AG08396 (cell line): ENCODE measurements around the gene SSU72.

Experiments used
- DNase-seq: peaks from one replicate; pipeline ENCODE4 v3.0.0; 2012; ENCODE audit warnings: low spot score, mixed read lengths

Gene SSU72

DNA sequence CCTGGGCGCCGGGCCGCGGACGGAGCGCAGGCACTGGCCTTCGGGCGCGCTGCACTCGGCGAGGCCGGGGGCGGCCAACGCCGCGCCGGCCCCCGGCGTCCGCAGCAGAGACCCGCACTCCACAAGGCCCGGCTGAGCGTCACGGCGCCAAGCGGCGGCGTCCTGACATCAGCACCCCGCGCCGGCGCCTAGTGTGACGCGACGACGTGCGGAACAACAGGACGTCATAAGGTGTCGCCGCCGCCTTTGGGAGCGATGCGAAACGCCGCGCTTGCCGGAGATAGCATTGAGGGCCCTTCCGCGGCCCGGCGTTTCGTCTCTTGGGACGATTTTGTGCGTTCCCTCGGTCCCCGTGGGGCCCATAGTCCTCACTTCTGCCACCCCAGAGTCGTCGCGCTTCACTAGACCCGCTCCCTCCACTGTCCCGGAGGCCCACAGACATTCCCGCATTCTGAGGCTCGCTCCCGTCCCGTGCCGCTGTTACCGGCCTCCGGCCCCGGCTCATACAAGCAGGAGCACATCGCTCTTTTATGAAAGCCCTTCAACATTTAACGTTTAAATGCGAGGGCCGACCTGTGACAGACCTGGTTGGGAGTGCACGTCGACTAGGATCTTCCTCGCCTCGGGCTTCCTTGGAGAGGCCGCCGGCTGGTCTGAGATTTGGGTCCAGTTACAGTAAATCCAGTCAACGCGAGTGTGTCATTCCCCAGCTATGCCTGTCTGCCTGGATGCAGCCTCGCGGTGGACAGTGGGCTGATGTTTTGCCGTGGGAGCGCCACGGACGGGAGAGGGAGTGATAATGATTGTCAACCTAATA lies at the start of gene SSU72:
Gene SSU72 (minus strand): TSS at position 143 of the 817 bp plus-strand sequence. CDS start 306 bp downstream, outside the sequence.
- DNase-seq, result peak; percentile 97

- no peak for DNase-seq
Observed at GRCh38 chr1:1623631-1624442, 49.2 kb upstream of the SSU72 start.

- no peak for DNase-seq
Observed at GRCh38 chr1:1623181-1623630, 48.5 kb upstream of the SSU72 start.

GRCh38 chr1:1622788-1623094 lies 48.1 kb upstream of the SSU72 start:
- DNase-seq, result no peak

GRCh38 chr1:1622010-1622787 lies 47.5 kb upstream of the SSU72 start:
- DNase-seq, result no peak

GRCh38 chr1:1621173-1622009 lies 46.7 kb upstream of the SSU72 start:
- DNase-seq, result no peak

DNA sequence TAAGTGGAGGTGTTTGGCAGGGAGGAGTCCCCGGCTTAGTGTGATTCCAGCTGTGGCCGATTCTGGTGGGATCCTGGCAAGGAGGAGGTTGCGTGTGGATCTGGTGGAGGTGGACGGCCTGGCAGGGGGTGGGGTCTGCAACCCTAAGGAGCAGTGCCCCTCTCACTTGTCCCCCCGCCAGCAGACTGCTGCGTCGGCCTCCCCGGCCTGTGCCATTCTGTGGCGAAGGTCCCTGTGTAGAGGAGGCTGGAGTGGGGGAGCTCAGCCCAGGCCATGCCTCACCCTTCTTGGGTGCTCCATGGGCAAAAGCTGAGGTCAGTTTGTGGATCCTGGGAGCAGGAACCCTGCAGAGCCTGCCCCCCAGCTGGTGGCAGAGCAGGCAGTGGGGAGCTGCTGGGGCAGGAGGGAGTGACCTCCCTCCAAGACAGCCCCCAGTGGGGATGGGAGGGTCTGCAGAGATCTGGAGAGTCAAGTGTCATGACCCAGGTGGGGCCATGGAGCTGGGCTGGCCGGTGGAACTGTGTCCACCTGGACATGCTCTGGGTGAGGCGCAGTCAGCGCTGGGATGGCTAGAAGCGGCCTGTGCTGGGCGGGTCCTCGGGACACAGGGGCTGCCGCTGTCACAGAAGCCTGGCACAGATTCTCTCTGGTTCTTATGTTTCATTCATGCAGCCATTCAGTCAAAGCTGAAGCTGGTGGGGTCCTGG lies 45.9 kb upstream of the SSU72 start:
- DNase-seq, result no peak

GRCh38 chr1:1619917-1620361 lies 45.3 kb upstream of the SSU72 start:
- no peak for DNase-seq

GRCh38 chr1:1618396-1619068 lies 43.9 kb upstream of the SSU72 start:
- DNase-seq, result no peak

DNA sequence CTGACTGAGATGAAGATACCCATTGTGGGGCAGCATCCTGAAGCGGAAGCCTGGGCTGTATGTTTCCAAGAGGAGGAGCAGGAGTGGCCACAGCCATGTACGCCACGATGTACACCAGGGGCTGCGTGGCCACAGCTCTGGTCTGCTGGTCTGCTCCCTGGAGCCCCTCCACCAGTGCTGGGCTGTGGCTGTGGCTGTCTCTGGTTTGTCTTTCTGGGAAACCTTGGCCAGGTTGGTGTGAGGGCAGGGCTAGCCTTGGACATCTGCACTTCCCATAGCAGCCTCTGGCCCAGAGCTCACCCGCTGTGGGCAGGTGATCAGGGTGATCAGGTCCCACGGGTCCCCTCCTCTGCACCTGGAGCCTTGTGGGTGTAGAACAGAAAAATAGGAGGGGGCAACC lies 43.3 kb upstream of the SSU72 start:
- DNase-seq, result no peak

DNA sequence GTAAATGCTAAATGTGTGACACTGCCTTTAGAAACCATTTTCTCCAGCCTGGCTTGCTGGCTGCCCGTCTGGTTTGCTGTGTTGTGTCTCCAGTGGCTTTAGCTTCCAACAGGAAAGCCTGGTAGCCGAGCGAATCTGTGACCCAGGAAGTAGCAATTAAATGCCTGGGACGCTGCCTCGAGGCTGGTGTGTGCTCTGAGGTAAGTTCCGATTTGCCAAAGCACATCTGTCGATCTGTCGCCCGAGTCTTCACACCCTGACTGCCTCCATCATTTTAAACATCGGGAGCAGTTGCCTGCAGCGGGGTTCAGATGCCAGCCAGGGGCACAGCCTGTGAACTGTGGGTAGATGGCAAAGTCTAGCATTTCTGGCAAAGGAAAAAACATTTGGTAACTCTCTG lies 42.9 kb upstream of the SSU72 start:
- no peak for DNase-seq

- DNase-seq, result no peak
Observed at GRCh38 chr1:1616838-1617237, 42.2 kb upstream of the SSU72 start.

- DNase-seq, result peak; percentile 87
Observed at GRCh38 chr1:1616045-1616790, 41.6 kb upstream of the SSU72 start.

DNA sequence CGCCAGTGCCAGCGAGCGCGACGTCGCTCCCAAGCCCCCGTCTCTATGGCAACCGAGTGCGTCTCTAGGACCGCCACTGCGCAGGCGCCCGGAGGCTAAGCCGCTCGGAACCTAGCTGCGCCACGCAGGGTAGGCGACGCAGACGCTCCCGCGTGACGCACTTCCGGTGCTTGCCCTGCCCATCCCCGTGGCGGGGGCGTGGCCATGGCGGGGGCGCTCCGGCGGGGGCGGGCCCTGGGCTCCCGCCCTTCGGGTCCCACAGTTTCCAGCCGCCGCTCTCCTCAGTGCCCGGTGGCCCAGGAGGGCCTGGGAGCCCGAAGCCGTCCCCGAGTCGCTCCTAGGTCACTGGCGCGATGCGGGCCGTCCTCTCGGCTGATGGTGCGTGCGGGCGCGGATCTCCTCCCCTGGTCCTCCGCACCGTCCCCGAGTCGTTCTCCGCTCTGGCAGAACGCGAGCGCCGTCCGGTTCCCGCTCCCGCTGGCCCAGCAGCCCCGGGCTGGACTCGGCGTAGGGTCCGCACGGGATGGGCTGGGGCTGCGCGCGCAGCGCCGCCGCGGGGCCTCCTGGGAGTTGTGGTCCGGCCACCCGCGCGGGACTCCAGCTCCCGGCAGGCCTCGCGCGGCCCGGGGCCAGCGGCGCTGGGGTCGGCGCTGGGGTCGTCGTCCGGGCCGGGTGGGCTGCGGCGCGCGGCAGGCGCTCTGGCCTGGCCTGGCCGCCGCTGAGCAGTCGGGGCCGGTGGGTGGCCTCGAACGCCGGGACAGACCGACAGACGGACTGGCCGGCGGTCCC lies 40.8 kb upstream of the SSU72 start, which contains the start of gene MIB2:
Gene MIB2 (plus strand): TSS at position 245 of the 789 bp plus-strand sequence. CDS start 7,953 bp downstream, outside the sequence.
- DNase-seq, result peak; percentile 100

- no peak for DNase-seq
Observed at GRCh38 chr1:1614954-1615255, 40.2 kb upstream of the SSU72 start.

GRCh38 chr1:1614204-1614953 lies 39.7 kb upstream of the SSU72 start:
- DNase-seq, result peak; percentile 65

GRCh38 chr1:1613509-1614082 lies 38.9 kb upstream of the SSU72 start:
- DNase-seq, result no peak

DNA sequence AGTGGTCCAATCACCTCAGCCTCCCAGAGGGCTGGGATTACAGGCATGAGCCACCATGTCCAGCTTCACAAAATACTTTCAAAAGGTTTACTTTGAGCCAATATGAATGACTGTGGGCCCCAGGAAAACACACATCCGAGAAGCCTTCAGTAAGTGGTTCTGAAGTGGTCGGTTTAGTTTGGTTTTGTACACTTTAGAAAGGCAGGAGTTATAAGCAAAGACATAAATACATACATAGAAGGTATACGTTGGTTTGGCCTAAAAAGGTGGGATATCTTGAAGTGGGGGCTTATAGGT lies 37.4 kb upstream of the SSU72 start:
- DNase-seq, result no peak
